PC-9 (cell line): ENCODE data around the gene GALNT1. TPM values are rescaled to one million over a fixed set of nuclear protein-coding genes. Genes with fewer than 3 reads are reported as not detected.

Experiments used
- BruUV-seq: library from RNA; stranded (reverse); fragments of 400-500 nt; replicated peaks from 2 replicates; lab custom pipeline; 2021; lab: Mats Ljungman, UMichigan
- CTCF ChIA-PET: fragments of 300-600 bp; sonication (Branson Sonifier 250); formaldehyde crosslinking; loops from one replicate; lab custom pipeline; 2022; ENCODE audit warnings: antibody characterized with exemption; lab: Charles Lee
- POLR2A ChIA-PET: fragments of 300-600 bp; sonication (Branson Sonifier 250); formaldehyde crosslinking; loops from one replicate; lab custom pipeline; 2022; ENCODE audit warnings: antibody characterized with exemption; ENCODE audit not compliant: unreplicated experiment; lab: Charles Lee
- DNase-seq, 2 experiments: peaks; one replicate each; pipeline versions ENCODE4 v3.0.0 to v3.0.0-alpha.2; 2015 to 2022; ENCODE audit warnings: mixed read lengths in 1 of 2
- H2AFZ ChIP-seq: fragments of 200-600 bp; sonication (generic); 2 replicates; pipeline ENCODE4 v1.8.1; 2017; ENCODE audit warnings: antibody characterized with exemption
- H3F3A ChIP-seq: fragments of 200-600 bp; sonication (generic); 2 replicates; pipeline ENCODE4 v1.8.1; 2017; ENCODE audit warnings: antibody characterized with exemption, mild to moderate bottlenecking, low read depth; ENCODE audit not compliant: insufficient read depth
- H3K27ac ChIP-seq: fragments of 200-600 bp; sonication (generic); 2 replicates; pipeline ENCODE4 v1.6.1; 2016; ENCODE audit warnings: mixed run types
- H3K27me3 ChIP-seq: fragments of 200-600 bp; sonication (generic); 2 replicates; pipeline ENCODE4 v1.6.1; 2016; ENCODE audit warnings: low read depth, mixed run types; ENCODE audit not compliant: insufficient read depth
- H3K36me3 ChIP-seq: fragments of 200-600 bp; sonication (generic); 2 replicates; pipeline ENCODE4 v1.6.1; 2016; ENCODE audit warnings: low read depth, mixed run types
- H3K4me1 ChIP-seq: fragments of 200-600 bp; sonication (generic); replicated peaks from 2 replicates; pipeline ENCODE4 v1.6.1; 2016; ENCODE audit warnings: mixed run types; ENCODE audit not compliant: insufficient read depth
- H3K4me2 ChIP-seq: fragments of 200-600 bp; sonication (generic); 2 replicates; pipeline ENCODE4 v1.6.1; 2017; ENCODE audit warnings: mixed run types
- H3K4me3 ChIP-seq: fragments of 200-600 bp; sonication (generic); 2 replicates; pipeline ENCODE4 v1.6.1; 2016; ENCODE audit warnings: mixed run types
- H3K79me2 ChIP-seq: fragments of 200-600 bp; sonication (generic); 2 replicates; pipeline ENCODE4 v1.6.1; 2017; ENCODE audit warnings: low read depth, mixed run types
- H3K9me2 ChIP-seq: fragments of 200-600 bp; sonication (generic); 2 replicates; pipeline ENCODE4 v1.8.1; 2017; ENCODE audit warnings: mild to moderate bottlenecking; ENCODE audit not compliant: insufficient read depth
- H3K9me3 ChIP-seq: fragments of 200-600 bp; sonication (generic); 2 replicates; pipeline ENCODE4 v1.8.1; 2016; ENCODE audit warnings: low read depth; ENCODE audit not compliant: insufficient read depth
- H4K20me1 ChIP-seq: fragments of 200-600 bp; sonication (generic); 2 replicates; pipeline ENCODE4 v1.8.1; 2017; ENCODE audit not compliant: insufficient read depth
- CTCF ChIP-seq: fragments of 200-600 bp; sonication (generic); conservative IDR thresholded peaks from 2 replicates; pipeline ENCODE4 v1.6.1; 2017; ENCODE audit warnings: mixed run types, antibody characterized with exemption, mild to moderate bottlenecking, moderate library complexity
- EZH2 ChIP-seq: fragments of 200-600 bp; sonication (generic); IDR thresholded peaks from 2 replicates; pipeline ENCODE4 v1.8.0; 2017; ENCODE audit warnings: antibody characterized with exemption, low read depth
- intact Hi-C: fragments of 100-400 bp; cut with micrococcal nuclease; formaldehyde crosslinking; loops from one replicate; pipeline ENCODE4 v1.10.0; 2022; ENCODE audit not compliant: unreplicated experiment
- total RNA-seq: library from RNA; stranded (reverse); gene quantifications from 2 replicates; pipeline ENCODE4 v1.2.3, GENCODE V29; 2021

The GALNT1 gene
- total RNA-seq, 1 experiment from 2014 or later, result 88.9 TPM

- no peaks in the 10 kb centered on the region; the same call in 1 of the 2 replicates for H3K4me1 ChIP-seq
- H3K79me2 ChIP-seq, result peaks cover 34% of the 10 kb centered on the region
- no peak overlapping the region for H3K4me2 ChIP-seq
- no peaks in the 10 kb centered on the region for H3K36me3 ChIP-seq
- ChIA-PET POLR2A (no interaction called here), CTCF (no interaction called here)
- no peak for DNase-seq
- H4K20me1 ChIP-seq, result no peaks in the 10 kb centered on the region
- H3K27ac ChIP-seq, result no peak overlapping the region
- H3K9me2 ChIP-seq, result no peaks in the 10 kb centered on the region
- no peaks in the 10 kb centered on the region for H3F3A ChIP-seq
- TF ChIP-seq CTCF, result no peak
- no peak for TF ChIP-seq EZH2
- H2AFZ ChIP-seq, result no peak overlapping the region
- no peak overlapping the region for H3K4me3 ChIP-seq
- H3K9me3 ChIP-seq, result no peaks in the 10 kb centered on the region
- intact Hi-C loops, result no loop called here
- BruUV-seq, result no TSS peak
- no peaks in the 10 kb centered on the region for H3K27me3 ChIP-seq
These were observed 28.5 kb downstream of the GALNT1 start for GRCh38 chr18:35610089-35610488.

- Histone ChIP-seq H3K27me3 (no peaks in the 10 kb centered on the region), H3K9me3 (no peaks in the 10 kb centered on the region), H2AFZ (no peak overlapping the region), H3K27ac (no peak overlapping the region), H3K4me2 (no peak overlapping the region), H3K36me3 (no peaks in the 10 kb centered on the region), H3K4me1 (peaks cover 1% of the 10 kb centered on the region; the same call in 1 of the 2 replicates), H3K79me2 (peaks cover 33% of the 10 kb centered on the region), H4K20me1 (no peaks in the 10 kb centered on the region), H3F3A (no peaks in the 10 kb centered on the region), H3K4me3 (no peak overlapping the region), H3K9me2 (no peaks in the 10 kb centered on the region)
- intact Hi-C loops, result no loop called here
- POLR2A ChIA-PET, result no interaction called here
- BruUV-seq, result no TSS peak
- DNase-seq, result no peak
- CTCF ChIA-PET, result no interaction called here
- no peak for TF ChIP-seq CTCF
- TF ChIP-seq EZH2, result no peak
These were observed 29.2 kb downstream of the GALNT1 start for GRCh38 chr18:35610724-35611123.

GRCh38 chr18:35611518-35611917 lies 30.0 kb downstream of the GALNT1 start:
- H3K9me3 ChIP-seq, result no peaks in the 10 kb centered on the region
- no peaks in the 10 kb centered on the region for H4K20me1 ChIP-seq
- ChIA-PET POLR2A (no interaction called here), CTCF (no interaction called here)
- no peak overlapping the region for H3K4me3 ChIP-seq
- intact Hi-C loops, result no loop called here
- H3K27me3 ChIP-seq, result no peaks in the 10 kb centered on the region
- TF ChIP-seq EZH2 (no peak), CTCF (no peak)
- H3K9me2 ChIP-seq, result no peaks in the 10 kb centered on the region
- H3K4me1 ChIP-seq, result 0 out of 2 replicates have a peak, but pooled peaks cover 7% of the 10 kb centered on the region
- BruUV-seq, result no TSS peak
- H3F3A ChIP-seq, result no peaks in the 10 kb centered on the region
- no peak overlapping the region for H2AFZ ChIP-seq
- no peaks in the 10 kb centered on the region for H3K36me3 ChIP-seq
- peaks cover 33% of the 10 kb centered on the region for H3K79me2 ChIP-seq
- H3K4me2 ChIP-seq, result no peak overlapping the region
- DNase-seq, result no peak
- H3K27ac ChIP-seq, result no peak overlapping the region
